HL-60 (cell line): ENCODE data around the gene SLC9A3.

ENCODE experiments used
- DNase-seq, 2 experiments: peaks; one replicate each; pipeline ENCODE4 v3.0.0-alpha.2; 2010 to 2020; ENCODE audit warnings: low read depth in 1 of 2, low spot score in 1 of 2
- H3K27ac ChIP-seq: fragments of 250-450 bp; sonication (Bioruptor Pico); replicated peaks from 2 replicates; pipeline ENCODE4 v1.5.1; 2020; ENCODE audit warnings: mild to moderate bottlenecking, moderate library complexity
- H3K27me3 ChIP-seq: fragments of 250-450 bp; sonication (Bioruptor Pico); 2 replicates; pipeline ENCODE4 v1.5.1; 2021; ENCODE audit warnings: mild to moderate bottlenecking, moderate library complexity; ENCODE audit not compliant: insufficient read depth, poor library complexity, severe bottlenecking
- H3K4me3 ChIP-seq: replicated peaks from 2 replicates; pipeline ENCODE4 v1.5.1; 2011; ENCODE audit warnings: mild to moderate bottlenecking, control low read depth, low read length; ENCODE audit not compliant: insufficient read depth
- CTCF ChIP-seq: IDR thresholded peaks from one replicate; pipeline ENCODE4 v1.5.1; 2011; ENCODE audit warnings: low read length, control low read depth, inconsistent platforms; ENCODE audit not compliant: insufficient read depth
- GABPA ChIP-seq: IDR thresholded peaks from 2 replicates; pipeline ENCODE4 v1.6.1; 2012; ENCODE audit warnings: low read depth
- POLR2AphosphoS5 ChIP-seq: IDR thresholded peaks from 2 replicates; pipeline ENCODE4 v1.6.1; 2012; ENCODE audit warnings: low read depth
- REST ChIP-seq: IDR thresholded peaks from 2 replicates; pipeline ENCODE4 v1.6.1; 2012; ENCODE audit warnings: low read depth; ENCODE audit not compliant: insufficient replicate concordance
- SPI1 ChIP-seq: IDR thresholded peaks from 2 replicates; pipeline ENCODE4 v1.6.1; 2012; ENCODE audit warnings: low read depth, mild to moderate bottlenecking, borderline replicate concordance

SLC9A3 gene

GRCh38 chr5:504326-505154 lies 19.7 kb downstream of the SLC9A3 start:
- H3K27me3 ChIP-seq, result peaks cover 3% of the 10 kb centered on the region
- no peak for TF ChIP-seq CTCF
- no peak for TF ChIP-seq REST
- no peak for TF ChIP-seq SPI1
- no peak for TF ChIP-seq POLR2AphosphoS5
- no peak for TF ChIP-seq GABPA
- DNase-seq, result no peak
- H3K27ac ChIP-seq, result no peak overlapping the region
- H3K4me3 ChIP-seq, result no peak overlapping the region

GRCh38 chr5:502325-503079 lies 21.7 kb downstream of the SLC9A3 start:
- no peak overlapping the region for H3K4me3 ChIP-seq
- TF ChIP-seq REST, result no peak
- no peak for TF ChIP-seq GABPA
- no peak for TF ChIP-seq CTCF
- TF ChIP-seq POLR2AphosphoS5, result no peak
- TF ChIP-seq SPI1, result no peak
- peaks cover 3% of the 10 kb centered on the region for H3K27me3 ChIP-seq
- no peak overlapping the region for H3K27ac ChIP-seq
- no peak for DNase-seq

GRCh38 chr5:501831-502184 lies 22.4 kb downstream of the SLC9A3 start:
- Histone ChIP-seq H3K27ac (no peak overlapping the region), H3K4me3 (no peak overlapping the region), H3K27me3 (peaks cover 3% of the 10 kb centered on the region)
- no peak for TF ChIP-seq GABPA
- no peak for TF ChIP-seq SPI1
- TF ChIP-seq CTCF, result no peak
- no peak for TF ChIP-seq REST
- TF ChIP-seq POLR2AphosphoS5, result no peak
- DNase-seq, result no peak
